Stimulated activated CD4-positive, alpha-beta T cell treated with anti-CD3 and anti-CD28 coated beads, Interleukin-15, amount 100 ng/mL, for 48 hours (primary cell): ENCODE results near the gene DYDC2.
"Not testable (repeated sequence)": the region's sequence is repeated elsewhere in the genome, so short reads cannot be mapped to it uniquely, and the experiment has no call there.

Source experiments
- DNase-seq, 2 donors: peaks; one replicate each; pipeline ENCODE4 v3.0.0-alpha.2; 2020; ENCODE audit warnings: low read depth in 2 of 2

The DYDC2 gene

GRCh38 chr10:80413271-80413996, 56.9 kb downstream of the DYDC2 start:
- no peak for DNase-seq

- DNase-seq, result no peak
Observed at GRCh38 chr10:80414142-80414895, 57.7 kb downstream of the DYDC2 start.

- no peak for DNase-seq
Observed at GRCh38 chr10:80415734-80416478, 59.3 kb downstream of the DYDC2 start.

GRCh38 chr10:80416479-80417098, 60.0 kb downstream of the DYDC2 start:
- DNase-seq, result no peak

GRCh38 chr10:80417256-80417655, 60.7 kb downstream of the DYDC2 start:
- not testable (repeated sequence) for DNase-seq
